ENCODE measurements around the gene FOXA2.

DNA sequence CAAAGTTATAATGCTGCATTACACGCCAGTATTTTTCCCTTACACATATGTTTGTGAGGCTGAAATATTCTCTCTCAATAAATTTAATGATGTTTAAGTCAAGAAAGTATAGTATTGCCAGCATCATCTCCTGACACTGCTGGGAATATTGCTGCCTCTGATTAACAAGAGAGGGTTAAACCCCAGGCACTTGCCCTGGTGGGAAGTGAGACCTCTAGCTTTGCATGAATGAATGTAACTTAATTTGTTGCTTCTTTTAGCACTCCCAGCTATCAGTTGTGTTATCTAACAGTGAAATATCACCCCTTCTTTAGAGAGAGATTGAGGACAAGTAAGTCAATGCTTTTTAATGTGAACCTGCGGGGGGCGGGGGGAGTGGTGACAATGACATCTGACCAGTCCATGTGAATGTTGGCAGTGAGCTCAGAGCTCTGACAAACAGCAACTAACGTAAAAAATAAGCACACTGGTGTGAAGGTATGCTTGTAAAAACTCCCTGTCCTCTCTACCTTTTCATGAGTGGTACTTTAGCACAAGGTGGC lies 9.8 kb downstream of the FOXA2 start:
- TF ChIP-seq EZH2phosphoT487 (IDR thresholded peaks at IDR 0.05; ENCODE audit: insufficient read depth, low read depth) (no peak), EZH2 (IDR thresholded peaks at IDR 0.05; ENCODE audit: insufficient read depth, poor library complexity, severe bottlenecking) (no peak)
